ENCODE data around the gene CDK17. TPM values are rescaled to one million over a fixed set of nuclear protein-coding genes. Genes with fewer than 3 reads are reported as not detected.

The CDK17 gene
- total and polyA plus RNA-seq, 2 of the 8 experiments (the other 6 are each of a cell fraction or from before 2014, with no cell fraction given), result 5.8 to 20.0 TPM

- no peak overlapping the region for H4K91ac ChIP-seq (replicated peaks; ENCODE audit: insufficient read length, low read length)
- no peak overlapping the region for H2BK20ac ChIP-seq (ENCODE audit: low read length)
- H3K14ac ChIP-seq (ENCODE audit: insufficient read length), result no peak overlapping the region
- H2BK15ac ChIP-seq (ENCODE audit: low read length), result no peak overlapping the region
- H3K27me3 ChIP-seq (replicated peaks in 1 of 4; ENCODE audit: control insufficient read depth in 3 of 4, extremely low read depth in 1 of 4, insufficient read depth in 3 of 4, low read length in 3 of 4), result no peaks in the 10 kb centered on the region
- no peak overlapping the region for H2AK5ac ChIP-seq (ENCODE audit: low read depth, low read length)
- no peaks in the 10 kb centered on the region for H3K79me2 ChIP-seq (ENCODE audit: control insufficient read depth in 1 of 2, insufficient read depth in 2 of 2, low read length in 2 of 2)
- no peak overlapping the region for H3K23ac ChIP-seq (ENCODE audit: insufficient read length)
- no peak for DNase-seq (ENCODE audit: low read depth in 1 of 2, low spot score in 2 of 2)
- H4K20me1 ChIP-seq (replicated peaks in 1 of 2; ENCODE audit: control insufficient read depth in 1 of 2, insufficient read depth in 2 of 2, low read length in 2 of 2), result peaks cover 0 to 2% of the 10 kb centered on the region in 2 experiments
- H2BK5ac ChIP-seq (ENCODE audit: low read depth, low read length), result no peak overlapping the region
- H3K9ac ChIP-seq (replicated peaks in 1 of 4; ENCODE audit: extremely low read depth in 1 of 4, low read depth in 3 of 4, low read length in 3 of 4), result no peak overlapping the region
- 0 out of 2 replicates have a peak, but pooled peaks cover 2% of the 10 kb centered on the region for H3K23me2 ChIP-seq (ENCODE audit: low read depth, low read length)
- H2AFZ ChIP-seq (ENCODE audit: low read length), result no peak overlapping the region
- peaks cover 0 to 3% (median 0%) of the 10 kb centered on the region in 4 experiments; a peak in 2 of 7 replicates for H3K4me1 ChIP-seq (replicated peaks in 1 of 4; ENCODE audit: control insufficient read depth in 3 of 4, insufficient read depth in 4 of 4, low read length in 3 of 4)
- WGBS, 2 experiments (ENCODE audit: extremely low coverage in 1 of 2, insufficient coverage in 1 of 2, insufficient read length in 1 of 2, insufficient replicate concordance in 2 of 2, low coverage in 1 of 2, low lambda C conversion rate in 2 of 2, missing lambda C conversion rate in 1 of 2), result 91% methylated on average over 12 of the region's 12 CpGs; no CpG with 5 or more reads in 1 of the 2 experiments
- no peak overlapping the region for H3K56ac ChIP-seq (replicated peaks; ENCODE audit: insufficient read length, low read depth, low read length)
- H3K79me1 ChIP-seq (ENCODE audit: low read depth, low read length), result no peaks in the 10 kb centered on the region
- H2BK12ac ChIP-seq (ENCODE audit: low read depth, low read length), result no peak overlapping the region
- H3K27ac ChIP-seq (ENCODE audit: low read depth, low read length), result no peak overlapping the region
- no peak overlapping the region for H3K4me2 ChIP-seq (ENCODE audit: insufficient read depth in 1 of 2, low read depth in 2 of 2, low read length in 2 of 2)
- ChIA-PET CTCF (ENCODE audit: partially characterized antibody) (interaction anchor here (1.1 to 1.7 kb wide), 3 partner anchors 9 to 285 kb away, joined by 3 to 5 read pairs (median 3); no protein-coding TSS in a partner anchor), POLR2A (ENCODE audit: partially characterized antibody) (interaction anchor here (0.9 kb wide), 1 partner anchor 9 kb away, joined by 3 read pairs; no protein-coding TSS in a partner anchor)
- no peak for FAIRE-seq
- H4K8ac ChIP-seq (ENCODE audit: extremely low read depth, insufficient read depth, low read length), result peak overlapping the region; percentile 16; the same call in 1 of the 2 replicates
- peaks cover 0 to 3% (median 0%) of the 10 kb centered on the region in 4 experiments; a peak in 2 of 8 replicates for H3K36me3 ChIP-seq (ENCODE audit: control insufficient read depth in 2 of 4, insufficient read depth in 4 of 4, low read length in 3 of 4)
- no peaks in the 10 kb centered on the region for H3K9me3 ChIP-seq (ENCODE audit: insufficient read depth in 2 of 2, low read depth in 1 of 2, low read length in 1 of 2)
- H4K5ac ChIP-seq (ENCODE audit: insufficient read length, low read depth, low read length), result no peak overlapping the region
- no peak overlapping the region for H3K4ac ChIP-seq (replicated peaks; ENCODE audit: insufficient read length, low read depth, low read length)
- H2BK120ac ChIP-seq (replicated peaks; ENCODE audit: low read depth, low read length), result no peak overlapping the region
- H3K18ac ChIP-seq (ENCODE audit: extremely low read depth, low read length), result no peak overlapping the region
- TF ChIP-seq SP4 (IDR thresholded peaks at IDR 0.05; ENCODE audit: low read length) (no peak), RXRA (IDR thresholded peaks at IDR 0.05; ENCODE audit: insufficient read depth, low read depth, low read length) (no peak), POLR2AphosphoS5 (IDR thresholded peaks at IDR 0.05; ENCODE audit: low read depth, low read length) (no peak)
- H3K4me3 ChIP-seq (ENCODE audit: extremely low read depth in 1 of 4, insufficient read depth in 2 of 4, low read depth in 3 of 4, low read length in 4 of 4), result no peak overlapping the region
These were observed 157.6 kb downstream of the CDK17 start for GRCh38 chr12:96242597-96242996.
